HL-60 (cell line): ENCODE results near the gene DNAJA2.

Experiments
- DNase-seq, 2 experiments: peaks; one replicate each; pipeline ENCODE4 v3.0.0-alpha.2; 2010 to 2020; ENCODE audit warnings: low read depth in 1 of 2, low spot score in 1 of 2
- H3K27ac ChIP-seq: fragments of 250-450 bp; sonication (Bioruptor Pico); replicated peaks from 2 replicates; pipeline ENCODE4 v1.5.1; 2020; ENCODE audit warnings: mild to moderate bottlenecking, moderate library complexity
- H3K27me3 ChIP-seq: fragments of 250-450 bp; sonication (Bioruptor Pico); 2 replicates; pipeline ENCODE4 v1.5.1; 2021; ENCODE audit warnings: mild to moderate bottlenecking, moderate library complexity; ENCODE audit not compliant: insufficient read depth, poor library complexity, severe bottlenecking
- H3K4me3 ChIP-seq: replicated peaks from 2 replicates; pipeline ENCODE4 v1.5.1; 2011; ENCODE audit warnings: mild to moderate bottlenecking, control low read depth, low read length; ENCODE audit not compliant: insufficient read depth
- POLR2AphosphoS5 ChIP-seq: IDR thresholded peaks from 2 replicates; pipeline ENCODE4 v1.6.1; 2012; ENCODE audit warnings: low read depth
- SPI1 ChIP-seq: IDR thresholded peaks from 2 replicates; pipeline ENCODE4 v1.6.1; 2012; ENCODE audit warnings: low read depth, mild to moderate bottlenecking, borderline replicate concordance
- TF ChIP-seq, protein P1 (sequence below): IDR thresholded peaks from one replicate; pipeline ENCODE4 v1.5.1; 2011; ENCODE audit warnings: low read length, control low read depth, inconsistent platforms; ENCODE audit not compliant: insufficient read depth

Gene DNAJA2

DNA sequence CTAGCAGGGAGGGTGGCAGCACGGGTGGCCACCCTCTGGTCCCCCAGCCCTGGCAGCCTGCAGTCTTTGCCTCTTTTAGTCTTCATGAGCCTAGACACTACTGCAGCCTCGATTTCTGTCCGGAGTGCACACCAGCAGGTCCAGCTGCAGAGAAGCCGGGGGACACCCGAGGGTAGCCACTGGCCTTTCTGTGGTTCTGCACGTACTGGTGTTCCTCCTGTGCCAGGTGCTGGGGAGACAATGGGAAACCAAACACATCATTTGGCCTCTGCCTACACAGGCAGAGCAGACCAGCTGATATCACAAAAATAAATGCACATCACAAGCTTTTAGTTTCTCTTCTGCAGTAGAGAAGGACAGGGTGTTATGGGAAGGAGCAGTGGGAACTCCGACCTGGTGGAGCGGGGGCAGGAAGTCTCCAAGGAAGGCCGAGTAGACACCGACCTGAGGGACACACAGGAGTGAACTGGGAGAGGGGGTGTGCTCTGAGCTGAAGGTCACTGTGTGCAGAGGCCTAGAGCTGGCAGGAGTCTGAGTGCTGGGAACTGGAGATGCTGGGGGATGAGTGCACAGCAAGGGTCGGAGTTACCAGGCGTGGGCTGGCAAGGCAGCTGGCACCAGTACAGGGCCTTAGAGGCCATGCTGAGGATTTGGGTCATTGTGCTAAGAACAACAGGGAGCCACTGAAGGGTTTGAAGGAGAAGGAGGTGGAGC, 66.3 kb downstream of the DNAJA2 start:
- Histone ChIP-seq H3K4me3 (no peak overlapping the region), H3K27me3 (no peaks in the 10 kb centered on the region), H3K27ac (no peak overlapping the region)
- DNase-seq, result no peak
- TF ChIP-seq, protein P1, sequence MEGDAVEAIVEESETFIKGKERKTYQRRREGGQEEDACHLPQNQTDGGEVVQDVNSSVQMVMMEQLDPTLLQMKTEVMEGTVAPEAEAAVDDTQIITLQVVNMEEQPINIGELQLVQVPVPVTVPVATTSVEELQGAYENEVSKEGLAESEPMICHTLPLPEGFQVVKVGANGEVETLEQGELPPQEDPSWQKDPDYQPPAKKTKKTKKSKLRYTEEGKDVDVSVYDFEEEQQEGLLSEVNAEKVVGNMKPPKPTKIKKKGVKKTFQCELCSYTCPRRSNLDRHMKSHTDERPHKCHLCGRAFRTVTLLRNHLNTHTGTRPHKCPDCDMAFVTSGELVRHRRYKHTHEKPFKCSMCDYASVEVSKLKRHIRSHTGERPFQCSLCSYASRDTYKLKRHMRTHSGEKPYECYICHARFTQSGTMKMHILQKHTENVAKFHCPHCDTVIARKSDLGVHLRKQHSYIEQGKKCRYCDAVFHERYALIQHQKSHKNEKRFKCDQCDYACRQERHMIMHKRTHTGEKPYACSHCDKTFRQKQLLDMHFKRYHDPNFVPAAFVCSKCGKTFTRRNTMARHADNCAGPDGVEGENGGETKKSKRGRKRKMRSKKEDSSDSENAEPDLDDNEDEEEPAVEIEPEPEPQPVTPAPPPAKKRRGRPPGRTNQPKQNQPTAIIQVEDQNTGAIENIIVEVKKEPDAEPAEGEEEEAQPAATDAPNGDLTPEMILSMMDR, result no peak

DNA sequence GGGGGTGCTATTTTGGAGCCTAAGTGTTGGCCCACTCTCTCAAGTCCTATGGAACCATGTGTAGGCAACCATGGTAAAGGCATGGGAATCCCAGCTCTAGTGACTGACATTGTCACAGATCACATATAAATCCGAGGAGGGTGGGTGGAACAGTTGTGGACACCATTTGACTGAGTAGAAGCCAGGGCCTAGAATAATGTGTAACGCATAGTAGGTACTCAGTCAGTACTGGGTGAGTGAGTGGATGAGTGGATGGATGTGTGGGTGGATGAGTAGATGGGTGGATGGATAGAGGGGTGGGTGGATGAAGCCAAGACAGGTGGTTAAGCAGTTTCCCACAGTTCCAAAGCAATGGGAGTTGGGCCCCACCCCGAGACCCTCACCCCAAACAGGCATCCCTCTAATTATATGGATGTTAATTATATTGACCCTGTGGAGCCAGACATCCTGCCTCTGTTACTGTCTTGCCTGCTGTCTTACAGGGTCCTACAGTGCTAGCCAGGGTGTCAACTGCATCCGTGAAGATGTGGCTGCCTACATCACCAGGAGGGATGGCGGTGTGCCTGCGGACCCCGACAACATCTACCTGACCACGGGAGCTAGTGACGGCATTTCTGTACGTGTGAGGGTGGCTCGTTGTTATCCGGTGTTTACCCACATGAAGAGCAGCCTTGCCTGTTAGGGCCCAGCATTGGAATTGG, 67.0 kb downstream of the DNAJA2 start:
- Histone ChIP-seq H3K27ac (no peak overlapping the region), H3K4me3 (no peak overlapping the region), H3K27me3 (no peaks in the 10 kb centered on the region)
- no peak for DNase-seq
- TF ChIP-seq POLR2AphosphoS5 (0 out of 2 replicates have a peak, but pooled peaks have one; percentile 18), SPI1 (no peak)
